ENCODE measurements around the gene TSPAN17. TPM values are rescaled to one million over a fixed set of nuclear protein-coding genes. Genes with fewer than 3 reads are reported as not detected.

The TSPAN17 gene
- total RNA-seq, 1 experiment from 2014 or later, result 23.3 TPM

DNA sequence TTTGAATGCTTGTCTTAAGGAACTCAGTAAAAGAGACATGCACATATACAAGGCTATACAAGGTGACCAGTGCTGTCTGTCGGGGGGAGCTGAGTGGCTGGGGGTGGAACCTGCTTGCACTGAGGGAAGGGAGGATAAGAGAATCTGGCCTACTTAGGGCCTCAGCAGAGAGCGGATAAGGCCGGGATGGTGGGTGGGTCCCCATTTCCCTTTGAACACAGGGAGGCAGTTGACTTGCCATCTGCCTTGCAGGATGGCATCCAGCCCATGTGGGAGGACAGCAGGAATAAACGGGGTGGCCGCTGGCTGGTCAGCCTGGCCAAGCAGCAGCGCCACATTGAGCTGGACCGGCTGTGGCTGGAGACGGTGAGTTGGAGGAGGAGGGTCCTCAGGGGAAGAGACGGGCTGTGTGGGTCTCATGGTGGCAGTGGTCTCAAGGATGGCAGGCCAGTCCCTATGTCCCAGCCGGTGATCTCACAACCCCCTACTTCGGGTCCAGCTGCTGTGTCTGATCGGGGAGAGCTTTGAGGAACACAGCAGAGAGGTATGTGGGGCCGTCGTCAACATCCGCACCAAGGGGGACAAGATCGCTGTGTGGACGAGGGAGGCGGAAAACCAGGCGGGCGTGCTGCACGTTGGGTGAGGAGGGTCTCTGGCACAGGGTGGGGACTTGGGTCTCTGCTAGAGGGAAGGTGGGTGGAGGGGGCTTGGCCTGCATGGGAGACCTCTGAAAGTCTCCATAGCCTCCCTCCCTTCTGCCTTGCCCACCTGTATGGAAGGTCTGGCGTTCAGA is 2.2 kb upstream of the TSPAN17 start:
- ChIA-PET POLR2A (ENCODE audit: low non-redundant PET) (no interaction called here), CTCF (no interaction called here)
- Histone ChIP-seq H3K9me3 (ENCODE audit: low read depth, low read length, poor library complexity, severe bottlenecking) (no peaks in the 10 kb centered on the region), H3K4me3 (ENCODE audit: low read depth, low read length, poor library complexity, severe bottlenecking) (no peak overlapping the region), H3K36me3 (ENCODE audit: insufficient read depth, low read length, poor library complexity, severe bottlenecking) (no peaks in the 10 kb centered on the region), H3K4me1 (ENCODE audit: insufficient read depth, low read length, poor library complexity, severe bottlenecking) (no peaks in the 10 kb centered on the region), H3K27ac (ENCODE audit: low read depth, low read length, poor library complexity, severe bottlenecking) (no peak overlapping the region), H3K27me3 (replicated peaks; ENCODE audit: insufficient read depth, low read depth, low read length, poor library complexity) (no peaks in the 10 kb centered on the region)
- BruUV-seq (replicated peaks), result no TSS peak
- DNase-seq (ENCODE audit: low spot score), result no peak
- no peak for TF ChIP-seq EZH2 (IDR thresholded peaks at IDR 0.05; ENCODE audit: borderline replicate concordance, low read depth, low read length, poor library complexity, severe bottlenecking)
- TF ChIP-seq, protein P1, sequence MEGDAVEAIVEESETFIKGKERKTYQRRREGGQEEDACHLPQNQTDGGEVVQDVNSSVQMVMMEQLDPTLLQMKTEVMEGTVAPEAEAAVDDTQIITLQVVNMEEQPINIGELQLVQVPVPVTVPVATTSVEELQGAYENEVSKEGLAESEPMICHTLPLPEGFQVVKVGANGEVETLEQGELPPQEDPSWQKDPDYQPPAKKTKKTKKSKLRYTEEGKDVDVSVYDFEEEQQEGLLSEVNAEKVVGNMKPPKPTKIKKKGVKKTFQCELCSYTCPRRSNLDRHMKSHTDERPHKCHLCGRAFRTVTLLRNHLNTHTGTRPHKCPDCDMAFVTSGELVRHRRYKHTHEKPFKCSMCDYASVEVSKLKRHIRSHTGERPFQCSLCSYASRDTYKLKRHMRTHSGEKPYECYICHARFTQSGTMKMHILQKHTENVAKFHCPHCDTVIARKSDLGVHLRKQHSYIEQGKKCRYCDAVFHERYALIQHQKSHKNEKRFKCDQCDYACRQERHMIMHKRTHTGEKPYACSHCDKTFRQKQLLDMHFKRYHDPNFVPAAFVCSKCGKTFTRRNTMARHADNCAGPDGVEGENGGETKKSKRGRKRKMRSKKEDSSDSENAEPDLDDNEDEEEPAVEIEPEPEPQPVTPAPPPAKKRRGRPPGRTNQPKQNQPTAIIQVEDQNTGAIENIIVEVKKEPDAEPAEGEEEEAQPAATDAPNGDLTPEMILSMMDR (conservative IDR thresholded peaks at IDR 0.05; ENCODE audit: low read depth, low read length), result no peak
- intact Hi-C loops (cut with micrococcal nuclease; ENCODE audit: unreplicated experiment), result no loop called here

DNA sequence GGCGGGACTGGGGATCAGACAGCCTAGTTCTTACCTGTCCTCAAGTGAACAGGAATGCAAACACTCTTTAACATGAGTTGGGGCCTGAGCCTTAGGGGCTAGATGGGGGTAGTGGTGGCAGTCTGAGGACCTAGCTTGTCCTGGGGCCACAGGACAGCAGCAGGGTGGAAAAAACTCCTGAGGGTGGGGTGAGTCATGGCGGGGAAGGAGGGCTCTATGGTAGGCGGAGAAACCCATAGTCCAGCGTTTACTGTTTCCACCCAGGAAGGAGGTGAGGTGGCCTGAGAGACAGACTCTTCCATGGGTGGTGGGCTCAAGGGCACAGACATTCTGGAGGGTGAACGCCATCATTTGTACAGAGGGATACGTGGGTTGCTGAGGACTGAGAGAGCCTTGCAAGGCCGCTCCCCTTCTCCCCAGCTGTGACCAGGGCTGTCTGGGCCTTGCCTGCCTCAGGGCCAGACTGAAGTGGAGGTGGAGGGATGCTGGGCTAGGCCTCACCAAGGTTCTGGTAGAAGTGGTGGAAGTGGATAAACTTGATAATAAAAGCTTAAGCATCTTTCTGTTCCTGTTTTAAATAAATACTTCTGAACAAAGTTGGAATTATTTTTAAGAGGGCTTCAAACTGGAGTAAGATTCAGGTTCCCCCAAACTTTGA is 1.1 kb upstream of the TSPAN17 start:
- POLR2A ChIA-PET (ENCODE audit: low non-redundant PET), result no interaction called here
- H3K27ac ChIP-seq (ENCODE audit: low read depth, low read length, poor library complexity, severe bottlenecking), result no peak overlapping the region
- no peak for DNase-seq (ENCODE audit: low spot score)

DNA sequence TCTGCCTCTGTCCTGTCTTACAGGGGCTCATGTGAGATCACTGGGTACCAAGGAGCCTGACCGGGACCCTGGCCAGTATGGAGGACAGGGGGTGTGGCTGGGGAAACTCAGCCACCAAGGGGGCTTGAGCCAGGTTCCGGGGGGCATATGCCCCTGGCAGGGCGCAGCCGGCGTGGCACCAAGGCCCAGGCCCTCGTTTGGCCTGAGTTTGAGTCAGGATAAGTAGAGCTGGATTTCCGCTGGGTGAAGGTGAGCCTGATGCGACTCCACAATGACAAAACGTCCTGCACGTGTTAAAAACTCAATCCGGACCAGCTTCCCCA is 616 bp upstream of the TSPAN17 start:
- Histone ChIP-seq H3K27me3 (replicated peaks; ENCODE audit: insufficient read depth, low read depth, low read length, poor library complexity) (no peaks in the 10 kb centered on the region), H3K4me1 (ENCODE audit: insufficient read depth, low read length, poor library complexity, severe bottlenecking) (no peaks in the 10 kb centered on the region), H3K27ac (ENCODE audit: low read depth, low read length, poor library complexity, severe bottlenecking) (peak overlapping the region; percentile 58), H3K9me3 (ENCODE audit: low read depth, low read length, poor library complexity, severe bottlenecking) (no peaks in the 10 kb centered on the region), H3K4me3 (ENCODE audit: low read depth, low read length, poor library complexity, severe bottlenecking) (peak overlapping the region; percentile 79), H3K36me3 (ENCODE audit: insufficient read depth, low read length, poor library complexity, severe bottlenecking) (no peaks in the 10 kb centered on the region)
- intact Hi-C loops (cut with micrococcal nuclease; ENCODE audit: unreplicated experiment), result no loop called here
- DNase-seq (ENCODE audit: low spot score), result no peak
- no peak for TF ChIP-seq EZH2 (IDR thresholded peaks at IDR 0.05; ENCODE audit: borderline replicate concordance, low read depth, low read length, poor library complexity, severe bottlenecking)
- TF ChIP-seq, protein P1 (conservative IDR thresholded peaks at IDR 0.05; ENCODE audit: low read depth, low read length), result no peak
- CTCF ChIA-PET, result interaction anchor here (0.5 to 2.3 kb wide), 2 partner anchors 14 to 441 kb away, joined by 3 to 11 read pairs; no protein-coding TSS in a partner anchor
- POLR2A ChIA-PET (ENCODE audit: low non-redundant PET), result no interaction called here
- BruUV-seq (replicated peaks), result no TSS peak

More for the DNA sequence above, 1.1 kb upstream of the TSPAN17 start:
- CTCF ChIA-PET, result interaction anchor here (0.5 kb wide), 1 partner anchor 442 kb away, joined by 3 read pairs; no protein-coding TSS in a partner anchor
- Histone ChIP-seq H3K27me3 (replicated peaks; ENCODE audit: insufficient read depth, low read depth, low read length, poor library complexity) (no peaks in the 10 kb centered on the region), H3K36me3 (ENCODE audit: insufficient read depth, low read length, poor library complexity, severe bottlenecking) (no peaks in the 10 kb centered on the region), H3K4me1 (ENCODE audit: insufficient read depth, low read length, poor library complexity, severe bottlenecking) (no peaks in the 10 kb centered on the region), H3K4me3 (ENCODE audit: low read depth, low read length, poor library complexity, severe bottlenecking) (no peak overlapping the region), H3K9me3 (ENCODE audit: low read depth, low read length, poor library complexity, severe bottlenecking) (no peaks in the 10 kb centered on the region)
- BruUV-seq (replicated peaks), result no TSS peak
- intact Hi-C loops (cut with micrococcal nuclease; ENCODE audit: unreplicated experiment), result no loop called here
- TF ChIP-seq EZH2 (IDR thresholded peaks at IDR 0.05; ENCODE audit: borderline replicate concordance, low read depth, low read length, poor library complexity, severe bottlenecking), result no peak
- TF ChIP-seq, protein P1 (conservative IDR thresholded peaks at IDR 0.05; ENCODE audit: low read depth, low read length), result no peak

All from A673 (cell line).